HG03196 (cell line): ENCODE results near the gene ZNF793.

ENCODE experiments used
- ATAC-seq: cut with Tn5 transposase; IDR thresholded peaks from one replicate; pipeline ENCODE4 v1.9.1; 2021; ENCODE audit not compliant: unreplicated experiment

The ZNF793 gene

GRCh38 chr19:37564624-37565369, 58.1 kb downstream of the ZNF793 start:
- no peak for ATAC-seq

DNA sequence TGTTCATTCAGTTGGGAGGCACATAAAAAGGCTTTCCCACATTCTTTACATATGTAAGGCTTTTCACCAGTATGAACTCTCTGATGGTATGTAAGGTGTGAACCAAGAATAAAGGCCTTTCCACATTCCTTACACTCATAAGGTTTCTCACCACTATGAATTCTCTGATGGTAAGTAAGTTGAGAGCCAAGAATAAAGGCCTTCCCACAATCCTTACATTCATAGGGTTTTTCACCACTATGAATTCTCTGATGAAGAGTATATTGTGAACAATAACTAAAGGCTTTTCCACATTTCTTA, 58.6 kb downstream of the ZNF793 start:
- ATAC-seq: no peak

GRCh38 chr19:37572203-37572602, 65.5 kb downstream of the ZNF793 start:
- no peak for ATAC-seq

- ATAC-seq: no peak
These were observed 76.6 kb downstream of the ZNF793 start for GRCh38 chr19:37583340-37583739.
